Cardiac muscle cell (in vitro differentiated cells and primary cell): ENCODE data around the gene ZCRB1. TPM values are rescaled to one million over a fixed set of nuclear protein-coding genes. Genes with fewer than 3 reads are reported as not detected.
A peak's percentile ranks its signal among the peaks of the same experiment; 100 is the strongest.
"Not testable (repeated sequence)": the region's sequence is repeated elsewhere in the genome, so short reads cannot be mapped to it uniquely, and the experiment has no call there.

Experiments
- DNase-seq, 2 donors: peaks; one replicate each; pipeline versions ENCODE4 v3.0.0 to v3.0.0-alpha.2; 2010 to 2017; ENCODE audit warnings: low read depth in 1 of 2, low spot score in 1 of 2
- H3K27ac ChIP-seq: fragments of 200-600 bp; sonication (generic); 2 replicates; pipeline ENCODE4 v1.5.1; 2016
- H3K27me3 ChIP-seq: fragments of 200-600 bp; sonication (generic); 2 replicates; pipeline ENCODE4 v1.6.0; 2016; ENCODE audit warnings: control low read depth
- H3K36me3 ChIP-seq: fragments of 200-600 bp; sonication (generic); 2 replicates; pipeline ENCODE4 v1.5.1; 2016; ENCODE audit warnings: control low read depth
- H3K4me1 ChIP-seq: fragments of 200-600 bp; sonication (generic); 2 replicates; pipeline ENCODE4 v1.8.1; 2017; ENCODE audit warnings: low read depth, mild to moderate bottlenecking, mixed run types
- H3K4me3 ChIP-seq: fragments of 200-600 bp; sonication (generic); 2 replicates; pipeline ENCODE4 v1.5.1; 2016; ENCODE audit warnings: mild to moderate bottlenecking
- H3K9me3 ChIP-seq: fragments of 200-600 bp; sonication (generic); 2 replicates; pipeline ENCODE4 v1.5.1; 2017; ENCODE audit warnings: low read depth, mild to moderate bottlenecking, control low read depth
- polyA plus RNA-seq: library from polyadenylated mRNA; unstranded; fragments of >200 nt; fragmentation: Nextera tagmentation; extraction: Ambion mirVana; gene quantifications from 2 replicates; pipeline ENCODE4 v1.2.1, GENCODE V29; 2016
- total RNA-seq: library from RNA; depleted of rRNA; stranded (reverse); fragments of >200 nt; gene quantifications from 2 replicates; pipeline ENCODE4 v1.2.3, GENCODE V29; 2016
- TF ChIP-seq, protein P1 (sequence below): IDR thresholded peaks from 2 replicates; pipeline ENCODE4 v1.5.1; 2012; ENCODE audit warnings: low read depth, mild to moderate bottlenecking, low read length

The ZCRB1 gene
- total and polyA plus RNA-seq, 2 experiments from 2014 or later, result 30.2 to 135 TPM

DNA sequence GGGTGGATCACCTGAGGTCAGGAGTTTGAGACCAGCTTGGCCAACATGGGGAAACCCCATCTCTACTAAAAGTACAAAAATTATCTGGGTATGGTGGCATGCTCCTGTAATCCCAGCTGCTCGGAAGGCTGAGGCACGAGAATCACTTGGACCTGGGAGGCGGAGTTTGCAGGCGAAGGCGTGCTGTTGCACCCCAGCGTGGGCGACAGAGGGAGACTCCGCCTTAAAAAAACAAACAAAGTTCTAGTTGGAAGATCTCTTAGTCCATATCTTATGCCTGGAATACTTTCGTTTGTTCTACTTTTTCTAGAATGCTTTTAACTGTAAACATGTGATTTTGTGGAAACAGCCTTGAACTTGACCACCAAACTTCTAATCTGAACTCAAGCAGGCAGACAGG is 38.8 kb upstream of the ZCRB1 start:
- Histone ChIP-seq H3K27me3 (no peaks in the 10 kb centered on the region), H3K36me3 (no peaks in the 10 kb centered on the region), H3K4me1 (no peaks in the 10 kb centered on the region), H3K9me3 (no peaks in the 10 kb centered on the region), H3K27ac (no peak overlapping the region), H3K4me3 (no peak overlapping the region)
- no peak for DNase-seq
- TF ChIP-seq, protein P1, sequence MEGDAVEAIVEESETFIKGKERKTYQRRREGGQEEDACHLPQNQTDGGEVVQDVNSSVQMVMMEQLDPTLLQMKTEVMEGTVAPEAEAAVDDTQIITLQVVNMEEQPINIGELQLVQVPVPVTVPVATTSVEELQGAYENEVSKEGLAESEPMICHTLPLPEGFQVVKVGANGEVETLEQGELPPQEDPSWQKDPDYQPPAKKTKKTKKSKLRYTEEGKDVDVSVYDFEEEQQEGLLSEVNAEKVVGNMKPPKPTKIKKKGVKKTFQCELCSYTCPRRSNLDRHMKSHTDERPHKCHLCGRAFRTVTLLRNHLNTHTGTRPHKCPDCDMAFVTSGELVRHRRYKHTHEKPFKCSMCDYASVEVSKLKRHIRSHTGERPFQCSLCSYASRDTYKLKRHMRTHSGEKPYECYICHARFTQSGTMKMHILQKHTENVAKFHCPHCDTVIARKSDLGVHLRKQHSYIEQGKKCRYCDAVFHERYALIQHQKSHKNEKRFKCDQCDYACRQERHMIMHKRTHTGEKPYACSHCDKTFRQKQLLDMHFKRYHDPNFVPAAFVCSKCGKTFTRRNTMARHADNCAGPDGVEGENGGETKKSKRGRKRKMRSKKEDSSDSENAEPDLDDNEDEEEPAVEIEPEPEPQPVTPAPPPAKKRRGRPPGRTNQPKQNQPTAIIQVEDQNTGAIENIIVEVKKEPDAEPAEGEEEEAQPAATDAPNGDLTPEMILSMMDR, result no peak

DNA sequence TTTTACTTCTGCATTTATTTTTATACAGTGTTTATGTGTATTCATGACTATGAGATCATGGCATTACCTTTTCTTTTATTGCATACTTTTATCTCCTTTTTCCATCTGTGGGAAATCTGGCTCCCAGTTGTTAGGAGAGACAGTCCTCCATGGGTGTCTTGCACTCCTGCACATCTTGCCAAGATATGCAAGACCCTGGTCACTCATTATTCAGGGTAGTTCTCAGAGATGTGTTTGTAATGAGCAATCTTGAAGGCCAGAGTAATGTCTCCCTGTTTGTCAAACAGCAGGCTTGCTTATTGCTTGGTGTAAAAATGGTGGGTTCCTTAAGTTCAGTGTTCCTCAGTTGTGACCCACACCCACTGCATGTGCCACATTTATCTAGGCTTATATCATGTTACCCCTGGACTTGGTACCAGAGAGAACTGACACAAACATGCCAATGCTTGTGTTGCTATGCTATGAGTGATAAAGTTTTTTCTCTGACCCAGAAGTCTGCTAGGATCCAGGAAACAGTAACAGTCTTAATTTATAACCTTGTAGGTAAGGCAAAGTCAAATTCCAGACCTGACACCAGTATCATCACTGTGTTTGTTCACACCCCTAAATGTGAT is 36.9 kb upstream of the ZCRB1 start:
- H3K27me3 ChIP-seq, result no peaks in the 10 kb centered on the region
- DNase-seq, result no peak
- H3K9me3 ChIP-seq, result no peaks in the 10 kb centered on the region
- H3K27ac ChIP-seq, result no peak overlapping the region
- no peaks in the 10 kb centered on the region for H3K36me3 ChIP-seq
- TF ChIP-seq, protein P1, result no peak
- H3K4me3 ChIP-seq, result no peak overlapping the region
- H3K4me1 ChIP-seq, result no peaks in the 10 kb centered on the region

- no peaks in the 10 kb centered on the region for H3K9me3 ChIP-seq
- TF ChIP-seq, protein P1, result no peak
- no peak overlapping the region for H3K4me3 ChIP-seq
- H3K4me1 ChIP-seq, result no peaks in the 10 kb centered on the region
- no peaks in the 10 kb centered on the region for H3K36me3 ChIP-seq
- DNase-seq, result no peak
- H3K27ac ChIP-seq, result no peak overlapping the region
- no peaks in the 10 kb centered on the region for H3K27me3 ChIP-seq
These were observed 36.2 kb upstream of the ZCRB1 start for GRCh38 chr12:42361909-42362646.

GRCh38 chr12:42360747-42361403 is 35.0 kb upstream of the ZCRB1 start:
- H3K27ac ChIP-seq, result no peak overlapping the region

DNA sequence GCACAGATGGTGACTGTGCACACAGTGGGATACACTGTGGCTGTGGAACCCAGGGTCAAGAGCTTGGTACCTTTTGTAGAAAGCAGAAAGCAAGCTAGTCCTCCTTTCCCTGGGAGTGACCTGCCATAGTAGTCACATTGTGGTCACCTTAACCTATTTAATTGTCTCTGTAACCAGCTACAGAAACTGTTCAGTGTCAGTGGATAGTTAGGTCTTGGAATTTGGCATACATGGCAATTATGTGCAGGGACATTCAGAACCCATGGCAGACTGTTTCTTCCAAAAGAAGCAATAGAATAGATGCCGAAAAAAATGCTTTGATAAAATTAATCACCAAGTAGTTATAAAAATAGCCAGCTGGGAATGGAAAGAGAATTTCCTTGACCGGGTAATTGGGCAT is 30.4 kb upstream of the ZCRB1 start:
- Histone ChIP-seq H3K4me3 (no peak overlapping the region), H3K36me3 (peaks cover 4% of the 10 kb centered on the region), H3K4me1 (no peaks in the 10 kb centered on the region), H3K9me3 (no peaks in the 10 kb centered on the region), H3K27me3 (no peaks in the 10 kb centered on the region), H3K27ac (no peak overlapping the region)
- no peak for DNase-seq
- TF ChIP-seq, protein P1, result no peak

More at GRCh38 chr12:42360747-42361403, 35.0 kb upstream of the ZCRB1 start:
- peak in 1 of 2 donors; percentile 13 for DNase-seq
- H3K4me3 ChIP-seq, result no peak overlapping the region
- no peaks in the 10 kb centered on the region for H3K27me3 ChIP-seq
- no peaks in the 10 kb centered on the region for H3K9me3 ChIP-seq
- no peaks in the 10 kb centered on the region for H3K4me1 ChIP-seq
- peaks cover 3% of the 10 kb centered on the region for H3K36me3 ChIP-seq
- TF ChIP-seq, protein P1, result no peak

DNA sequence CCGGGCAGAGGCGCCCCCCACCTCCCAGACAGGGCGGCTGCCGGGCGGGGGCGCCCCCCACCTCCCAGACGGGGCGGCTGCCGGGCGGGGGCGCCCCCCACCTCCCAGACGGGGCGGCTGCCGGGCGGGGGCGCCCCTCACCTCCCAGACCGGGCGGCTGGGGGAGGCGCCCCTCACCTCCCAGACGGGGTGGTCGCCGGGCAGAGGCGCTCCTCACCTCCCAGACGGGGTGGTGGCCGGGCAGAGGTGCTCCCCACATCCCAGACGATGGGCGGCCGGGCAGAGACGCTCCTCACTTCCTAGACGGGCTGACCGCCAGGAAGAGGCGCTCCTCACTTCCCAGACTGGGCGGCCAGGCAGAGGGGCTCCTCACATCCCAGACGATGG is 24.1 kb upstream of the ZCRB1 start:
- H3K27me3 ChIP-seq, H3K4me3 ChIP-seq, H3K27ac ChIP-seq, H3K36me3 ChIP-seq, H3K9me3 ChIP-seq, DNase-seq, H3K4me1 ChIP-seq: not testable (repeated sequence)

GRCh38 chr12:42349119-42350020 is 23.5 kb upstream of the ZCRB1 start:
- not testable (repeated sequence) for H3K9me3 ChIP-seq, H3K4me1 ChIP-seq, H3K4me3 ChIP-seq, DNase-seq, H3K27me3 ChIP-seq, H3K36me3 ChIP-seq, H3K27ac ChIP-seq
